Hematopoietic multipotent progenitor cell treated with erythropoietin and hydrocortisone succinate and interleukin-3 and kit ligand, for 8 days (in vitro differentiated cells): ENCODE data around the gene OGG1.

Source experiments
- DNase-seq: peaks from one replicate; pipeline ENCODE4 v3.0.0-alpha.2; 2015

Gene OGG1

DNA sequence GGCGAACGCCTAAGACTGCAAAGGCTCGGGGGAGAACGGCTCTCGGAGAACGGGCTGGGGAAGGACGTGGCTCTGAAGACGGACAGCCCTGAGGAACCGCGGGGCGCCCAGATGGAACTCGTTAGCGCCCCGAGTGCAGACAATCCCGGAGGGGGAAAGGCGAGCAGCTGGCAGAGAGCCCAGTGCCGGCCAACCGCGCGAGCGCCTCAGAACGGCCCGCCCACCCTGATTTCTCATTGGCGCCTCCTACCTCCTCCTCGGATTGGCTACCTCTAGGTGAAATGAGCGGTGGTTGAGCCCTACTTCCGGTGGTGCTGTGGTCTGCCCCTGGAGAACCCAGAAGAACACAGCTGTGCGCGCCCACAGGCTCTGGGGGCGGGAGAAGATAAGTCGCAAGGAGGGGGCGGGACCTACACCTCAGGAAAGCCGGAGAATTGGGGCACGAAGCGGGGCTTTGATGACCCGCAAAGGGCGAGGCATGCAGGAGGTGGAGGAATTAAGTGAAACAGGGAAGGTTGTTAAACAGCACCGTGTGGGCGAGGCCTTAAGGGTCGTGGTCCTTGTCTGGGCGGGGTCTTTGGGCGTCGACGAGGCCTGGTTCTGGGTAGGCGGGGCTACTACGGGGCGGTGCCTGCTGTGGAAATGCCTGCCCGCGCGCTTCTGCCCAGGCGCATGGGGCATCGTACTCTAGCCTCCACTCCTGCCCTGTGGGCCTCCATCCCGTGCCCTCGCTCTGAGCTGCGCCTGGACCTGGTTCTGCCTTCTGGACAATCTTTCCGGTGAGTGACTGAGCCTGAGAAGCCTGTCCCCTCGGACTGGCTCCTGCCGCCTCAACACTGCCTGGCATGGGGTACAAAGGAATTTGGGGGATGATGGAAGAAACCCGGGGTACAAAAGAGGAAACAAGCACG lies at the start of gene OGG1:
TSS of gene OGG1 (plus strand) at position 308 of the 911 bp plus-strand sequence. CDS start at position 643, 335 bp downstream.
- peak; percentile 99 for DNase-seq

DNA sequence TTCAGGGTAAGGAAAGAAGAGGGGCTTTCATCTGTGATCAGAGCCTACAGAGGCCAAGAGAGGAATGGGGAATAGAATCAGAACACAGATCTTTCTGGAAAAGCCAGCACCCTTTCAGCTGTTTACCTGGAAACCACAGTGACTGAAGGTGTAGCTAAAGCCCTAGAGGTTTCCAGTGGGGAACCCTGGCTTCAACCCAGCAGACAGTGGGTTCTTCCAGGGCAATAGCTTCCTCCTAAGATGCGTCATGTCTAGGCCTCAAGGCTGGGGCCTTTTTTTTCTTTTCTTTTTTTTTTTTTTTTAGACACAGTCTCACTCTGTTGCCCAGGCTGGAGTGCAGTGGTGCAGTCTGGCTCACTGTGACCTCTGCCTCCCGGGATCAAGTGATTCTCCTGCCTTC lies 49.2 kb upstream of the OGG1 start:
- no peak for DNase-seq

DNA sequence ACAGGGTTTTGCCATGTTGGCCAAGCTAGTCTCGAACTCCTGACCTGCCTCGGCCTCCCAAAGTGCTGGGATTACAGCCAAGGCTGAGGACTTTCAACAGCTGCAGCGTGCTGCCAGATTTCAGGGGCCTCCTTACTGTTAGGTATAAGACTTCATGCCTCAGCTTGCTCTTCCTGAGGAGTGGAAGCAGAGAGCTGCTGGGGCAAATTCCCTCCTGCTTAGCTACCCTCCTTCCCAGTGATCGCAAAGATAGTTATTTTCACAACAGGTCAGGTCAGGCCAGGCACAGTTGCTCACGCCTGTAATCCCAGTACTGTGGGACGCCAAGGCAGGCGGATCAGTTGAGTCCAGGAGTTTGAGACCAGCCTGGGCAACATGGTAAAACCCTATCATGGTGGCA lies 48.7 kb upstream of the OGG1 start:
- no peak for DNase-seq

DNA sequence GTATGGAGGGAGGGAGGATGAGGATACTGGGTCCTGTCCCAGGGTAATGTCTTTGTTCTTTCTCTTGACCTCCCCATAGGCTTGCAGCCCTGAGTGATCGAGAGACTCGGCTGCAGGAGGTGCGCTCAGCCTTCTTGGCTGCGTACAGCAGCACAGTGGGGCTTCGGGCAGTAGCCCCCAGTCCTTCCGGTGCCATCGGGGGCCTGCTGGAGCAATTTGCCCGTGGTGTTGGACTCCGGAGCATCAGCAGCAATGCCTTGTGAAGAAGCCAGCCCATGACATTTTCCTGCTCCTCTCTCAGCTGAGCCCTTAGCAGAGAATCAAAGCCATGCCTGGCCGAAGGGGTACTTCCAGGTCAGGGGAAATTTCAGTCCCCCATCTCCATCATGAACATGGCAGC lies 48.0 kb upstream of the OGG1 start:
- DNase-seq: no peak

DNA sequence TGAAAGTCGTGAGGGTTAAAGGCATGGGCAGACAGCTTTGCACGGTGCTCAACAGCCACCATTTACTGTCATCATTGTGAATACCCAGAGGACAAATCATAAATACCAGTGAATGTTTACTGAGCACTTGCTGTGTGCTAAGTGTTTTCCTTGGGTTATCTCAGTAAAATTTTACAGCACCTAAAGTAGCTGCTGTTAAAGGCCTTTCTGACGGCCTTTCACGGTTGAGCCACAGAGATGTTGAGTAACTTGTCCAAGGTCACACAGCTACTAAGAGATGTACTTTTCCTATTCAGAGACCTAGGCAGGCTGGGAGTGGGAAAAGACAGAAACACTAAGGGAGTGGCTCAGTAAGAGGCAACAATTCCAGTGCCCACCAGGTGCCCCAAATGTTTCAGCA lies 46.5 kb upstream of the OGG1 start:
- no peak for DNase-seq

DNA sequence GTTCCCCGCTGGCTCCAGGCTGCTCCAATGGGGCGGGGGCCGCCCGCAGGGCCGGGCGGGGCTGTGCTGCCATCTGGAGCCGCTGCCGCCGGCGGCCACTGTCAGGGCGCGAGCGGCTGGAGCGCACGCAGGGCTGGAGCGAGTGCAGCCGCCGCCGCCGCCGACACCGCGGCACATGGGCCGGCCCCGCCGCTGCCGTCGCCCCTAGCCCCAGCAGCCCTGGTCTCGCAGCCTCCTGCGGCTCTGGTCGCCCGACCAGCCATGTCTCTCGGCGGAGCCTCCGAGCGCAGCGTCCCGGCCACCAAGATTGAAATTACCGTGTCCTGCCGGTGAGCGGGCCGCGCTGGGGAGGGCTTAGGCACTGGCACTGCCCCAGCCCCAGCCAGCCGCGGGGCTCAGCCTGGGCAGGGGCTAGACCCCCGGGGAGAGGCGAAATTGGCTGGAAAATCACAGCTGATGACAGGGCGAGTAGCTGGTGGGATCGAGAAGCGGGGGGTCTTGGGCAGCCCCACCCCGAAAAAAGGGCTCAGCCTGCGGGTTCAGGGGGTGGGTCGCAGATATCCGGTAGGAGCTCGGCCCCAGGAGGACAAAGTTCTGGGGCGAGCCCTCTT lies 45.9 kb upstream of the OGG1 start, which contains the start of gene CPNE9:
TSS of gene CPNE9 (plus strand) at position 98 of the 611 bp plus-strand sequence. CDS start at position 262, 164 bp downstream.
- no peak for DNase-seq

DNA sequence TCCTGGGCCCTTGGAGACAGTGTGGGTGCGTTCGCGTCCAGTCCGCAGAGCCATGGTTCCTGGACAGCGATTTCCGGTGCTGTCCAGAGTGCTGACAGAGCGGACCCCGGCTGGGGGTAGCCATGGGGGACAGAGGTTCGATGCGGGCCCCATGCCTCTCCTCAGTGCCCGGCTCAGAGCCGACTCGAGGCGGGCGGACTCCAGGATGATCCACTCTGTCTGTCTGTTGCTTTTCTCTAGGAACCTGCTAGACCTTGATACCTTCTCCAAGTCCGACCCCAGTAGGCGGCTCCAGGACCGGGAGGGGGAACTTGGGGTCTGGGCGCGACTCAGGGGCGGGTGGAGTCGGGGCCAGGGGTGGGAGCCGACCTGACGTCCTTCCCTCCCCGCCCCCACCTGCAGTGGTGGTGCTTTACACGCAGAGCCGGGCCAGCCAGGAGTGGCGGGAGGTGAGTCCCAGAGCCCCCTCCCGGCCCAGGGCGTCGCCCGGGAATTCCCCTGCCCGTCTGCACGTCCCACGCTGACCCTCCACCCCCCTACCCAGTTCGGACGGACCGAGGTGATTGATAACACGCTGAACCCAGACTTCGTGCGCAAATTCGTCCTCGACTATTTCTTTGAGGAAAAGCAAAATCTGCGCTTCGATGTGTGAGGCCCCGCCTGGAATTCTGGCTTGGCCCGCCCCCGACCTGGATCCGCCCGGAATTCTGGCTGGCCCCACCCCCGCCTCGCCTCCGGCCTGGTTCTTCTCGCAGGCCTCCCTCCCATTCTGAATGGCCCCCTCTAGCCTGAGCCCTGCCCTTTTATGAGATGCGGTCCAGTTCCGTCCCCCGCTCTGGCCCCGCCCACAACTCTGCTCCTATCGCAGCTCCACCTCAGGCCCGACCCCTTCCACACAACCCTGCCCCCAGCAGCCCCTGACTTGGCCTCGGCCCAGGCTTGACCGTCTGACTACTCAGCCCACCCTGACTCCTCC lies 45.1 kb upstream of the OGG1 start:
- DNase-seq: peak; percentile 38

DNA sequence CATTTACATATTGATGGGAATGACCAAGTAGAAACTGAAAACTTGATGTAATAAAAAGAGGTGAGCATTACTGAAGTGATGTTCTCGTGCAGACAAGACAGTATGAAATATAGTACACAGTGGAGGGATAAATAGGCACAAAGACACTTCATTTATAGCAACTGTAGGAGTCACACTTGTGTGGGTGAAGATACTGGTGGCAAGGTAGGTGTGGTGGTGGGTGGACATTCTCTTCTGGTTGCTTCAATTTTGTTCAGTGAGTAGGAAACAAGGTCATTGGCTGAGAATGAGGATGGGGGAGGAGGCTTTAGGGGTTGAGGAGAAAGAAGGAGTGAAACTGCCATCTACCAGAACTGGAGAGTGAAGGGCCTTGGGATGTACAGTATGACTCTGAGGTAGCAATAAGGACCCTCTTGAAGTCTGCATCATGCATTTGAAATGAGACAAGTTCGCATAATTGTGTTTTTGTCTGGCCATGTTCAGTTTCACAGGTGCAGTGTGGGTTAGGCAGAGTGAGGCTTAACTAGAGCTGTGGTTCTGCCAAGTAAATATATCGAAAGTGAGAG lies 39.5 kb upstream of the OGG1 start:
- no peak for DNase-seq

DNA sequence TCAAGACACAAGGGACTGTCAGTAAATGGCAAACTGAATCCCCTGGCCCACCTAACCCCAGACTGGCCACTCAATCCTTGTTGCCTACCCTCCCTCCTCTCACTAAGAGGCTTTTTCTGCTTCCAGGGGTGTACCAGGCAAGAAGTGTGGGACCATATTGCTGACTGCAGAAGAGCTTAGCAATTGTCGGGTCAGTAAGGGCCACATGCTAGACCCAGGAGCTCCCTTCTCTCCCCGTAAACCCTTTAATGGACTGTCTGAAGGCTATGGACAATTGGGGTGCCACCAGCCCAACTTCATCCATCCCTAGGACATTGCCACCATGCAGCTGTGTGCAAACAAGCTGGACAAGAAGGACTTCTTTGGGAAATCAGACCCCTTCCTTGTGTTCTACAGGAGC lies 37.3 kb upstream of the OGG1 start:
- no peak for DNase-seq

DNA sequence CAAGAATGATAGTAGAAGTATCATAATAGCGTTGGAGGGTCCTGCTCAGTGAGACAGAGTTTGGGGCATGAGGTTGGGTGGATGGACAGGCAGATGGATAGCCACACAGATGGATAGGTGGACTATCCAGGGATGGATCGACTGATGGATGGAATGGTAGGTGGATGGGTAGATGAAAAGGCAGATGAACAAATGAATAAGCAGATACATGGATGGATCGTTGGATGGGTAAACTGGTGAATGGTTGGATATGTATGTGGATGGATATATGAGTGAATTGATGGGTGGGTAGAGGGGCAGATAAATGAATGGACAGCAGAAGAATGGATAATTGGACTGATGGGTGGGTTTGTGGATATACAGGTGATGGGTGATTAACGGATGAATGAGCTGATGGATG lies 36.6 kb upstream of the OGG1 start:
- no peak for DNase-seq

DNA sequence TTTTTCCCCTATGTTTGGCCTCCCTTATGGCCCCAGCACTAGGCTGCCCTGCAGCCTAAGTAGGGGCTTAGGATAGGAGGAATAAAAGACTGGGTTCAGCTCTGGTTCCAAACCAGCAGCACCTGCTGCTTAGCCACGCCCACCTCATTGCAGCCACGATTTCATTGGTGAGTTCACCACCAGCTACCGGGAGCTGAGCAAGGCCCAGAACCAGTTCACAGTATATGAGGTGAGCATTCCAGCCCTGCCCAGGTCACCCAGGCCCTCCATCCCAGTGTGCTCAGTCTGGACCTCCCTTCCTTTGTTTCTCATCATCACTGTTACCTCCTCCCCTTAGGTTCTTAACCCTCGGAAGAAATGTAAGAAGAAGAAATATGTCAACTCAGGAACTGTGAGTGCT lies 34.6 kb upstream of the OGG1 start:
- peak; percentile 51 for DNase-seq

DNA sequence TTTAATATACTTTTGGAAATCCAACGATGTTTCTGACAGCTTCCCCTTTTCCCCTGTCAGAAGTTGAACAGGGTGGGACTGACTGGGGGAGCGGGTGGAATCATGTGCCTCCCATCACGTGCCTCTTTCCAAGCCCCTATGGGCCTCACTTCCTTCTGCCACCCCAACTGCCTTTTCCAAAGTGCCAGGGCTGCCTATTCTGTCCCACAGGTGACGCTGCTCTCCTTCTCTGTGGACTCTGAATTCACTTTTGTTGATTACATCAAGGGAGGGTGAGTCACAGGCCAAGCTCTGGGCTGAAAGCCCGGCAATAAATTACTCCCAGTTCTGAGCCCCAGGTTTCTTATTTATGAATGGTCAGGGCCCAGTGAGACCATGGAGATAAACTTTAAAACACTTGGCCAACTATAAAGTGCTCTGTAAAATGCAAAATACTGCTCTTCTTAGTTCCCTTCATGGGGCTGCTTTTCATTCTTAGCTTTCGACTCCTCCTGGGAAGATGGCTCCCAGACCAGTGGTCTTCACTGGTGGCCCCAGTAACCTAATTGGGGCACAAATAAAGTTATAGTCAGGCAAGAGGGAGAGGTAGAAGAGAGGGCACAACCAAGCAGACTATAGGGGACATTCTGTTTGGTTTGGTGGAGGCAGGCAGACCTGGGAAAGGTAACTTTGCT lies 33.9 kb upstream of the OGG1 start:
- peak; percentile 95 for DNase-seq

DNA sequence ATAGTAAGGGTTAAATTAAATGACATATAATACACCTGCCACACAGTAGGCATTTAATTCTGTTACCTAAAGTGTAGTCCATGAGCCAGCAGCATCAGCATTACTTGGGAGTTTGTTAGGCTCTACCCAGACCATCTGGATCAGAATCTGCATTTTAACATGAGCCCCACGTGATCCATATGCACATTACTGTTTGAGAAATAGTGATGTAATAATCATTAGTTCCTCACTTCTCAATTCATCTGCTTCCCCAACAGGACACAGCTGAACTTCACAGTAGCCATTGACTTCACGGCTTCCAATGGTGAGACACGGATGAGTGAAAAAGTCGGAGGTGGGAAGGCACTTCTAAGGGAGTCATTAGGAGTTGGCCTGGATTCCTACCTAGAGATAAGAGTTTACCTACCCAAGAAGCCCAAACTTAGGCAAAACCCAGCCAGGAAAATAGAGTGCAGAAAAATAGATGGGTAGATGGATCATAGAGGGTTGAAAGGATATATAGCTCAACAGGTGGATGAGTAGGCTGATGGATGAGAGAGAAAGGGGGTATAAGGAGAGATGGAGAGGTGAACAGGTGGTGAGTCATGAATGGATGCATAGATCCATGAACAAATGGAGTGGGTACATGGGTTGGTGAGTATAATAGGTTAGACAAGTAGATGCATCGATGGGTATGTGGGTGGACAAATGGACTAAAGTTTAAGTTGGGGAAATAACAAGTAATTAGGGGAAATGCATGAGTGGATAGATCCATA lies 32.8 kb upstream of the OGG1 start:
- DNase-seq: no peak

DNA sequence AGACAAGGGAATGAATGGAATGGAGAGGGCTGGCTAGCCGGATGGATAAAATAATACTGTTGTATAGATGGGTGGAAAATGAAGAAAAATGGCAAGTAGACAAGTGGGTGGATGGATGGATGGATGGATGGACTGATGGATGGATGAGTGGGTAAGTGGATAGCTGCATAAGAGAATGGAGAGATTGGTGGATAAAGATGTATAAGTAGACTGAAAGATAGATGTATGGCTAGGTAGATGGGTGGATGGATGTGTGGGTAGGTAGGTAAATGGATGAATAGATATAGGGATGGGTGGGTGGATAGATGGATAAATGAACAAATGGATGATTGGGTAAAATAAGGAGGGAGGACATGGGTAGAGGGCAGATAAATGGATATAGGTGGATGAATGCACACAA lies 32.2 kb upstream of the OGG1 start:
- no peak for DNase-seq

DNA sequence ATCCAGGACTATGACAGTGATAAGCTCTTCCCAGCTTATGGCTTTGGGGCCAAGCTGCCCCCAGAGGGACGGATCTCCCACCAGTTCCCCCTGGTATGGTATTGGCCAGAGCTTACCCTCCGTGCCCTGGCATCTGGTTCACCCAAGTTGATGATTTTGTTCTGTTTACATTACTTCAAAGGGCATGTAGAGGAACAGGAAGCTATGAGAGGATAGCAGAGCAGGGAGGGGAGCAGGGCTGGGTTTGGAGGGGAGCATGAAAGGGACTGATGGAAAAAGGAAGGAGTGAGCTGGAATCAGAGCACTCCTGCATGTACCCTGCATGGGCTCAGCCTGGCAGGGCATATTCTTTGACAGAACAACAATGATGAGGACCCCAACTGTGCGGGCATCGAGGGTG lies 31.6 kb upstream of the OGG1 start:
- DNase-seq: no peak

DNA sequence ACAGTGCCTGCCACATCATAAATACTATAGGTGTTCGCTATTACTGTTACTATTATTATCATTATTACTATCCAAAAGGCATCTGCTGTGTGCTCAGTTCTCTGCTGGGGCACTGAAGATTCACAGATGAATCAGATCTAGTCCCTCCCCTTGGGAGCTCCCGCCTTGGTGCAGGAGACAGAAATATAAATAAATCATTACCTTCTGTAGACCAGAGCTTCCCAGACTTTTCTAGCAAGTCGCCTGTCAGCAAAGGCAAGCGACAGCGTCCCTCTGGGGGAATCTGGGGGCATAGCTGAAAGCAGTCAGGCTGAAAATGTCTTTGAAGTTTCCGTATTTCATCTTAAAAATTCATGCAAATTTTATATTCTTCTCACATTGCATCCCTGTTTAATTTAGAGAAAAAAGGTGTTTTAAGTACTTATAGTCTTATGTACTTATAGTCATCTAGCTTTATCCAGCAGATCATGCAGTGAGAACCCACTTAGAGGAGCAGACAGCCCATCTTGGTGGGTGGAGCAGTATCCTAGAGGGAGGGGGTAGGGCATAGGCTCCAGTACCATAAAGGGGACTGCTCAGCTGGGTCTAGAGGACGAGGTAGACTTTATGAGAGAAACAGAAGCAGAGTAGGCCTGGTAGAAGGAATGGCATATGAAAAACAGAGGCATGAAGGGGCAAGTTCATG lies 28.6 kb upstream of the OGG1 start:
- no peak for DNase-seq

DNA sequence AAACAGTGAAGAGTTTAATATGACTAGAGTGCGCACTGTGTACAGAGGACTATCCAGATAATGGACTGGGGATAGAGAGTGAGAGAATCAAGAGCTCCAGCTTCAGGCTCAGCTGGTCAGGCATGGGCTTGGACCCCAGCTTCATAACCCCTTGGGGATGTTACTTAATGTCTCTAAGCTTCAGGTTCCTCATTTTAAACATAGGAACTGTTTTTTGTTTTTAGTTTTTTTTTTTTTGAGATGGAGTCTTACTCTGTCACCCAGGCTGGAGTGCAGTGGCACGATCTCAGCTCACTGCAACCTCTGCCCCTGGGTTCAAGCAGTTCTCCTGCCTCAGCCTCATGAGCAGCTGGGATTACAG lies 28.1 kb upstream of the OGG1 start:
- no peak for DNase-seq

DNA sequence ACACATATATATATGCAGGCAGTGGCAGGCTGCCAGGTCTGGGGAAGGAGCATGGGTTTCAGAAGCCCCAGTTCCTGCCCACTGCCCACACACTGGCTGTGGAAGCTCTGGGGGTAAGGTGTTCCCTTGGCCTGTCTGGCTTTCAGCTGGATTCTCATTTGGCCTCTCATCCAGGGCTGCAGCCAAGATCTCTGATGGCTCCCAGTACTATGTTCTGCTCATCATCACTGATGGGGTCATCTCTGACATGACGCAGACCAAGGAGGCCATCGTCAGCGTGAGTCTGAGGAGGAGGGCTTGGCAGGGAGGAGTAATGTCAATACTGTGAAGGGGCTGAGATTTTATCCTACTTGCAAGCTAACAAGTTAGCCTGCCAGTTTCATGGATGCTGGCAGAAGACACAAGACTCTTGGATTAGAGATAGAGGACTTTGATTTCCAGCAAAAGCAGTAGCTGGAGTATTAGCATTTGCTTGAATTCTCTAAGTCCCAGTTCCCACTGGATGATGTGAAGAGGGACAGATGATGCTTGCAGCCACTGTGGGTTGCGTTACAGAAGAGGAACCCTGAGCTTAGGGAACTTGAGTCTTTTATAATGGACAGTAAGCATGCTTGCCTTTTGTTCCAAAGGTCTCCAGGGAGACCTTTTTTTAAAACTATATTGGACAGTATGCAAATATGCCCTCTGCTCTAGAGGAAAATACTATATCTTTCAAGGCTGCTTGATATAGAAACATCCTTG lies 23.8 kb upstream of the OGG1 start:
- DNase-seq: no peak

DNA sequence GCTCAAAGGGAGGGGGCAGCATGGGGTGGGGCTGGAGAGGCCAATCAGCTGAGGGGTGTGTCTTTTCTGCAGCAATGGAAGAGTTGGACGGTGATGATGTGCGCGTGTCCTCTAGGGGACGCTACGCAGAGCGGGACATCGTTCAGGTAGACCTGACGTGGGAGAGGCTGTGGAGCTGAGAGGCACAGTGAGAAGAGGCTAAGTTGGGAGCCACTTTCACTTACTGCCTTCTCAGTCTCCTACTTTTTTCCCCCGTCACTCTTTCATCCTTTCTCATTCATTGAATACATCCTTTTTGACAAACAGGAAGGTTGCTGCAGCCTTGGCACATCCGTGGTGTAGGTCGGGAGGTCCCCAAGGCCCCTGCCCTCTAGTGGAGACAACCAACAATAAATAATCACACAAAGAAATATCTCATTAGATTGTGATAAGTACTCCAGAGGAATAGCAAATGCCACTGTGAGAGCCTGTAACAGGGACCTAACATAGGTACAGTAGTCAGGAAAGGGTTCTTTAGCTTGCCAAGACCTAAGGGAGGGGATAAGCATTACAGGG lies 22.6 kb upstream of the OGG1 start:
- DNase-seq: peak; percentile 72

DNA sequence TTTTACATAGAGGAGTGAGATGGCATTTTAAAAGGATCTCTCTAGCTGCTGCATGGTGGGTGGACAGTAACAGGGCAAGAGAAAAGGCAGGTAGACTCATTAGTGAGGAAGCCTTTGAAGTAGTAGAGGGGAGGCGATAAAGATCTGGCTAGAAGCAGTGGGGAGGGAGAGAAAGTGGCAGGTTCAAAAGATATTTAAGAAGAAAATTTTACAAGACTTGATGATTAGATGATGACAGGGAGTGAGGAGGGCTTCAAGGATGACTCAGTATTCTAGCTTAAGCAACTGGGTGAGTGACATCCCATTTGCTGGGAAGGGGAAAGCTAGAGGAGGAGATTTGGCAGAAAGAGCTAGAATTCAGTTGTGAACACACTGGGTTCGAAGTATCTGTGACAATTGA lies 22.0 kb upstream of the OGG1 start:
- no peak for DNase-seq
